Esophagus mucosa (tissue), 1 donor: ENCODE data around the gene IP6K1. TPM values are rescaled to one million over a fixed set of nuclear protein-coding genes. Genes with fewer than 3 reads are reported as not detected.
"Not testable (repeated sequence)": the region's sequence is repeated elsewhere in the genome, so short reads cannot be mapped to it uniquely, and the experiment has no call there.

Experiments used
- ATAC-seq: fragments of 200-7000 bp; cut with Tn5 transposase; one replicate; pipeline ENCODE4 v1.9.1; 2020
- total RNA-seq: library from RNA; stranded (reverse); gene quantifications from one replicate; pipeline ENCODE4 v1.2.4, GENCODE V29; 2023
- donor health status: DM: yes; HTN: yes; CAD: no.

IP6K1 gene
- total RNA-seq, 1 donor from 2014 or later = 19.9 TPM

GRCh38 chr3:49687424-49687795 lies 98.9 kb downstream of the IP6K1 start:
- not testable (repeated sequence) for ATAC-seq

GRCh38 chr3:49686769-49687423 lies 99.4 kb downstream of the IP6K1 start:
- ATAC-seq = peak; percentile 35

GRCh38 chr3:49686346-49686745 lies 100.0 kb downstream of the IP6K1 start:
- peak; percentile 38 for ATAC-seq

- ATAC-seq = not testable (repeated sequence)
Measured at GRCh38 chr3:49685846-49686245, 100.5 kb downstream of the IP6K1 start.

GRCh38 chr3:49685103-49685502 lies 101.2 kb downstream of the IP6K1 start:
- ATAC-seq = not testable (repeated sequence)

- ATAC-seq = not testable (repeated sequence)
Measured at GRCh38 chr3:49684453-49684852, 101.9 kb downstream of the IP6K1 start.

GRCh38 chr3:49683162-49683561 lies 103.2 kb downstream of the IP6K1 start:
- no peak for ATAC-seq

GRCh38 chr3:49681543-49681942 lies 104.8 kb downstream of the IP6K1 start:
- no peak for ATAC-seq

- no peak for ATAC-seq
Measured at GRCh38 chr3:49681232-49681522, 105.2 kb downstream of the IP6K1 start.

GRCh38 chr3:49680493-49681231 lies 105.7 kb downstream of the IP6K1 start:
- ATAC-seq = no peak

- no peak for ATAC-seq
Measured at GRCh38 chr3:49675912-49676311, 110.4 kb downstream of the IP6K1 start.

- ATAC-seq = peak; percentile 26
Measured at GRCh38 chr3:49674497-49674983, 111.8 kb downstream of the IP6K1 start.

Other genes starting within 250 kb of the IP6K1 start
- 0.08 TPM for gene BSN, start 232.1 kb downstream of the IP6K1 start, total RNA-seq
- gene APEH, start 112.2 kb downstream of the IP6K1 start, total RNA-seq = 103 TPM
- gene MST1, start 97.1 kb downstream of the IP6K1 start, total RNA-seq = 7.6 TPM
- gene RNF123, start 97.0 kb downstream of the IP6K1 start, total RNA-seq = 19.4 TPM
- not detected for gene AMIGO3, start 66.9 kb downstream of the IP6K1 start, total RNA-seq
- 22.5 TPM for gene GMPPB, start 62.6 kb downstream of the IP6K1 start, total RNA-seq
- not detected for gene CDHR4, start 13.3 kb upstream of the IP6K1 start, total RNA-seq
- gene INKA1, start 16.7 kb upstream of the IP6K1 start, total RNA-seq = 14.2 TPM
- gene UBA7, start 27.4 kb upstream of the IP6K1 start, total RNA-seq = 15.3 TPM
- gene TRAIP, start 70.0 kb upstream of the IP6K1 start, total RNA-seq = 5.5 TPM
- not detected for gene CAMKV, start 83.4 kb upstream of the IP6K1 start, total RNA-seq
- 14.1 TPM for gene MST1R, start 117.3 kb upstream of the IP6K1 start, total RNA-seq
- 8.5 TPM for gene MON1A, start 143.3 kb upstream of the IP6K1 start, total RNA-seq
- gene RBM6, start 153.6 kb upstream of the IP6K1 start, total RNA-seq = 32.0 TPM